GM12872 (cell line): ENCODE data around the gene NMNAT1.

Experiments used
- CTCF ChIP-seq: IDR thresholded peaks from 3 replicates; pipeline ENCODE4 v1.5.1; 2011; ENCODE audit warnings: low read depth, mild to moderate bottlenecking, low read length, moderate library complexity; ENCODE audit not compliant: insufficient read depth

Gene NMNAT1

DNA sequence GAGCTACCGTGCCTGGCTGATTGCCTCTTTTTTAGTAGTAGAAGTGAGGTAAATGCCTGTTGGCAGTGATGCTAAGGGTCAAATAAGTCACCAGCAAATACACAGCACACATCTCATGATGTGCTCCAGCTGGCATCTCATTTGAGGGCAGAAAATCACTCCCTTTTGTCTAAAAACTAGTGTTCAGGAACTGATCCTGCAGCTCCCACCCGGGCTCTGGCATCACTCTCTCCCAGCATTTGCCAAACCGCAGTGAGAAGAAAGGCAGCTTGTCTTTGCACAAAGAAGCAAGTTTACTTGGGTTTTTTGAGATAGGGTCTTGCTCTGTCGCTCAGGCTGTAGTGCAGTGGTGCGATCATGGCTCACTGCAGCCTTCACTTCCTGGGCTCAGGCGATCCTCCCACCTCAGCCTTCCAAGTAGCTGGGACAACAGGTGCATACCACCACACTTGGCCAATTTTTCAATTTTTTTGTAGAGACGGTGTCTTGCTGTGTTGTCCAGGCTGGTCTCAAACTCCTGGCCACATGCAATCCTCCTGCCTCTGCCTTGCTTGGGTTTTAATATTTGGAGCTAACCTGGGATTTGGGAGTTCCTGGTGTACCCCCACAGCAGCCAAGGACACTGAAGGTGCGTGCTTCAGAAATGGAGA is 57.9 kb downstream of the NMNAT1 start:
- TF ChIP-seq CTCF: no peak

DNA sequence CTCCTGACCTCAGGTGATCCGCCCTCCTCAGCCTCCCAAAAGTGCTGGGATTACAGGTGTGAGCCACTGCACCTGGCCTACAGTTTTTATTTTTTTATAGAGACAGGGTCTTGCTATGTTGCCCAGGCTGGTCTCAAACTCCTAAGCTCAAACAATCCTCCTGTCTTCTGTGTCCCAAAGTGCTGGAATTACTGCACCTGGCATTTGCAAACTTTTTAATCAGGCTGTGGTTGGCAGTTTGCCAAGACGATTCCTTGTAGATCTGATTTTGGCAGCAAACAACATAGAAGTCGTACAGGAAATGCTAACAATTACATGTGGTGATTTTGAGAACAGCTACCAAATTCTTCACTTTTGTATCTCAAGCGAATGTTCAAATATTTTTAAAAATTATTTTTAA is 63.9 kb downstream of the NMNAT1 start:
- TF ChIP-seq CTCF: no peak

DNA sequence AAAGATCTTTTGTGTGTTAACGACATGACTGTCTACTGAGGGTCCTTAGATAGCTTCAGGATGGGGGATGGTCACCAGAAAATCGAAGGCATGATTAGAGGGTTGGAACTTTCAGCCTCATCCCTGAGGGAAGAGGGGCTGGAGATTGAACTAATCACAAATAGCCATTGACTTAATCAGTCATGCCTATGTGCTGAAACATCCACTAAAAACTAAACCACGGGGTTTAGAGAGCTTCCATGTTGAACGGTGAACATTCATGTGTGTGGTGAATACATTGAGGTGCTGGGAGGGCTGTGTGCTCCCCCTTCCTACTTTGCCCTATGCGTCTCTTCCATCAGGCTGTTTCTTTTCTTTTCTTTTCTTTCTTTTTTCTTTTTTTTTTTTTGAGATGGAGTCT is 70.7 kb downstream of the NMNAT1 start:
- TF ChIP-seq CTCF: no peak

DNA sequence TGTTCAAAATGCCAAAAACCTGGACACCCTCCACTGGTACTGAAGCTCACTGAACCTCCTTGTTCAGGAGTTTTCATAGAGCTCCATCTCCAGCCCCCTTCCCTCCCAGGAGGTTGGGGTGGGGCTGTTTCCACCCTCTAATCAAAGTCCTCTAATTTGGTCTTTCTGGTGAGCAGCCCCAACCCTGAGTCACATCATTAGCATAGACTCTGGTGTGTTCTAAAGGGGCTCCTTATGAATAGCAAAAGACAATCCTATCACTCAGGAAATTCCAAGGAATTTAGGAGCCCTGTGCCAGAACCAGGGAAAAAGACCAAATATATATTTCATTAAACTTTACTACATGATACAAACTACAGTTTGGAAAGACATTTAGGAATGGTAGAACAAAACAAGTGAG is 76.3 kb downstream of the NMNAT1 start:
- TF ChIP-seq CTCF: no peak

- TF ChIP-seq CTCF: no peak
Measured at GRCh38 chr1:10020086-10020485, 76.8 kb downstream of the NMNAT1 start.

DNA sequence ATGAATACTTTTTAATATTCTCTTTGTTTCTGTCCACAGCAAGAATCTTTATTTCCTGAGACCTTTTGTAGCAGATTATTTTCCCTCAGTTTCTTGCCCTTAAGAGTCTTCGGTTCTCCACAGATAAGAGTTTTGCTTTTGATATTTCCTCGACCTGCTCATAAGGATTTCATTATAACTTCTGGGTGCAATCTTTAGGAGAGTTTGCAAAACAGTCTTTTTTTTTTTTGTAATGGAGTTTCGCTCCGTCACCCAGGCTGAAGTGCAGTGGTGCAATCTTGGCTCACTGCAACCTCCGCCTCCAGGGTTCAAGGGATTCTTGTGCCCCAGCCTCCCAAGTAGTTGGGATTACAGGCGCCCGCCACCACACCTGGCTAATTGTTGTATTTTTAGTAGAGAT is 79.4 kb downstream of the NMNAT1 start:
- TF ChIP-seq CTCF: no peak

DNA sequence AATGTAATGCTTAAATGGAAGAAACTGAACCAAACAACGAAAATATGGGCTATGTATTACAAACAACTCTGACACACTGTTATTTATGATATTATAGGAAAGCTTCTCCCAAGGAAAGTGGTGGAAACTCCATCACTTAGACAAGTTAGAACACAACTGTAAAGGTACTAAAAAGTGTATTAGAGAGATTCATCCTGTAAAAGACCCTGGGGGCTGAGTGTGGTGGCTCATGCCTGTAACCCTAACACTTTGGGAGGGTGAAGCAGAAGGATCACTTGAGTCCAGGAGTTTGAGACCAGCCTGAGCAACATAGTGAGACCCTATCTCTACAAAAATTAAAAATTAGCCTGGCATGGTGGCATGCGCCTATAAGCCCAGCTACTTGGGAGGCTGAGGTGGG is 82.1 kb downstream of the NMNAT1 start:
- TF ChIP-seq CTCF: no peak
